PC-3 (cell line): ENCODE measurements around the gene DHH.

Experiments
- EZH2 ChIP-seq: fragments of 300-600 bp; sonication (generic); IDR thresholded peaks from one replicate; pipeline ENCODE4 v1.6.1; 2017; ENCODE audit warnings: antibody characterized with exemption, mild to moderate bottlenecking, low read length; ENCODE audit not compliant: unreplicated experiment
- EZH2phosphoT487 ChIP-seq: fragments of 300-600 bp; sonication (generic); IDR thresholded peaks from 2 replicates; pipeline ENCODE4 v1.6.1; 2018; ENCODE audit warnings: mild to moderate bottlenecking, antibody characterized with exemption, low read length, borderline replicate concordance
- TF ChIP-seq, protein P1 (sequence below): fragments of 300-600 bp; sonication (generic); conservative IDR thresholded peaks from 2 replicates; pipeline ENCODE4 v1.5.1; 2017; ENCODE audit warnings: antibody characterized with exemption, low read depth, mild to moderate bottlenecking, low read length

DNA sequence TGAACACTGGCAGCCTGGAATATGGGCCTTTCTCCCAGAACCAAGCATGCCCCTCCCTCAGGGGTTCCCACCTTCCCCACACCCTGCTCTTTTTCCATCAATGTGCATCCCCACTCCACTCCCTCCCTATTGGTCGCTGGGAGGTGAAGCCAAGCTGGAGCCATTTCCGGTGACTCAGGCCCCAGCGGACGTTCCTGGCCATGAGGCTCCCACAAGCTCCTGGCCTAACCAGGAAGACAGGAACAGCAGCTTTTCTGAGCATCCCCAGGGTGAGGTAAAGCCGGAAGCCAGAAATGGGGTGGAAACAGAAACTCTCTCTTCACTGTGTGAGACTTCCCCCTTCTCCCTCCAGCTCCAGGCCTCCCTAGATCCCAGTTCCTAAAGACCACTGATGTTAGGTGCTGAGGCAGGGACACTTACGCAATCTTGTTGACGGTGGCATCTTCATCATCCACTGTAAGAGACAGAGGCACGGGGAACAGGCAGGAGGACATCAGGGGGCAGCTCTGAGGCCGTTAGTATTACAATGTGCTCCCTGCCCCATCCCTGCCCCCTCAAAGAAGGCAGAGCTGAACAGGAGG is 11.0 kb upstream of the DHH start:
- no peak for TF ChIP-seq EZH2
- TF ChIP-seq, protein P1, sequence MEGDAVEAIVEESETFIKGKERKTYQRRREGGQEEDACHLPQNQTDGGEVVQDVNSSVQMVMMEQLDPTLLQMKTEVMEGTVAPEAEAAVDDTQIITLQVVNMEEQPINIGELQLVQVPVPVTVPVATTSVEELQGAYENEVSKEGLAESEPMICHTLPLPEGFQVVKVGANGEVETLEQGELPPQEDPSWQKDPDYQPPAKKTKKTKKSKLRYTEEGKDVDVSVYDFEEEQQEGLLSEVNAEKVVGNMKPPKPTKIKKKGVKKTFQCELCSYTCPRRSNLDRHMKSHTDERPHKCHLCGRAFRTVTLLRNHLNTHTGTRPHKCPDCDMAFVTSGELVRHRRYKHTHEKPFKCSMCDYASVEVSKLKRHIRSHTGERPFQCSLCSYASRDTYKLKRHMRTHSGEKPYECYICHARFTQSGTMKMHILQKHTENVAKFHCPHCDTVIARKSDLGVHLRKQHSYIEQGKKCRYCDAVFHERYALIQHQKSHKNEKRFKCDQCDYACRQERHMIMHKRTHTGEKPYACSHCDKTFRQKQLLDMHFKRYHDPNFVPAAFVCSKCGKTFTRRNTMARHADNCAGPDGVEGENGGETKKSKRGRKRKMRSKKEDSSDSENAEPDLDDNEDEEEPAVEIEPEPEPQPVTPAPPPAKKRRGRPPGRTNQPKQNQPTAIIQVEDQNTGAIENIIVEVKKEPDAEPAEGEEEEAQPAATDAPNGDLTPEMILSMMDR, result no peak
- no peak for TF ChIP-seq EZH2phosphoT487
